ENCODE data around the gene POTEF.
"Not testable (repeated sequence)": the region's sequence is repeated elsewhere in the genome, so short reads cannot be mapped to it uniquely, and the experiment has no call there.

POTEF gene

GRCh38 chr2:130127726-130128125, 1.3 kb downstream of the POTEF start:
- DNase-seq (ENCODE audit: low spot score) = not testable (repeated sequence)

DNA sequence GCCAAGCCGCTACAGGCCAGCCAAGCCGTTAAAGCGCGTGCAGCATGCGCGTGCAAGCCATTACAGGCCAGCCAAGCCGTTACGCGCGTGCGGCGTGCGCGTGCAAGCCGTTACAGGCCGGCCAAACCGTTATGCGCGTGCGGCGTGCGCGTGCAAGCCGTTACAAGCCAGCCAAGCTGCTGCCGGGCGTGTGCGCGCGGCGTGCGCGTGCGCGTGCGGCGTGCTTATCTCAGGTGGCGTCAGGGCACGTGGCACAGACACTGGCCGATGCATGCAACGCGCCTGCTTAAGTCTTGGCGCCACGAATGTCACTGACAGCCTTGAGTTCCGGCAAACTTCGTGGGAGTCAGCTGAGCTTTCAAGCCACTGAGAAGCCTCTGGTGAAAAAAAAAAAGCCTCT, 8.1 kb downstream of the POTEF start:
- DNase-seq (ENCODE audit: low spot score) = not testable (repeated sequence)

DNA sequence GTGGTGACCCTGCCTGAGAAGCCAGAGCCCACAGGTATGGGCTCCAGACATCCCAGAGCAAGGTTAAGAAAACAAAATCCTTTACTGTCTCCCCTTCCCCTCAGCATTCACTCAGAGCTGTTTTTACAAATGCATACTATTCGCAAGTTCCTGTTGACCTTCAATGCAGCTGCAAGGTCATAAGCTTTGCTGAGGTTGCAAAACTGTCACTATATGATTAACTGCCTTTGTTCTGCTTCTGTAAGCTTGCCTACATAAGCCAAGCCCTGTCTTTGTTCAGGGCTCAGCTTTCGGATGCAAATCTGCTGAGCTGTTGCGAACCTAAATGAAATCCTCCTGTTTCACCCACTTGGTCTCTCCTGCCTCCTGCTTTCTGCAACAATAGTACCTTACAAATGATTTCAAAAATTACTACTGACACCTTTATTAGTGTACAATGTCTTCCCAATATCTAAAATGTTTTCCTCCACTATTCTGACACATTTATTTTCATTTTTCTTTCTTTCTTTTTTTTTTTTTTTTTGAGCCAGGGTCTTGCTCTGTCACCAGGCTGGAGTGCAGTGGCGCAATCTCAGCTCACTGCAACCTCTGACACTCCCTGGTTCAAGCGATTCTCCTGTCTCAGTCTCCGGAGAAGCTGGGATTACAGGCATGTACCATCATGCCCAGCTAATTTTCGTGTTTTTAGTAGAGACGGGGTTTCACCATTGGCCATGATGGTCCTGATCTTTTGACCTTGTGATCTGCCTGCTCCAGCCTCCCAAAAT, 26.2 kb downstream of the POTEF start:
- not testable (repeated sequence) for DNase-seq (ENCODE audit: low spot score)

- not testable (repeated sequence) for DNase-seq (ENCODE audit: low spot score)
These were observed 66.4 kb downstream of the POTEF start for GRCh38 chr2:130062645-130063044.

DNA sequence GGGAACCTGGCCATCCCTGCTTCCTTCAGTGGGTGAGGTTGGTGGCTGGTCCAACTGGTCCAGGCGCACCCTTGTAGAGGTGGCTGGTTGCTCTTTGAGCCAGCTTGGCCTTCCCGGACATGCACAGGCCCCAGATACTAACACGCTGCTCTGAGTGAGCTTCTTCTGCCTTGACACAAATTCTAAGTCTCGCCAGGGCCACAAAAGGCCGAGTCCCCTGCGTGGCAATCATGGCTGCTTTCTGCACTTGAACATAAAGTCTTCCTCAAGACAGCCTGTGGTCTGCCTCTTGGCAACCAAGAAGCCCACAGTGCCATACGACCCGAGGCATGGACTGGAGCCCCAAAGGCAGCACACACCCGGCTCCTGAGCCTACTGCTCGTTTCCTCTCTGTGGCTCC, 69.0 kb downstream of the POTEF start:
- not testable (repeated sequence) for DNase-seq (ENCODE audit: low spot score)

GRCh38 chr2:130056336-130056735, 72.7 kb downstream of the POTEF start:
- not testable (repeated sequence) for DNase-seq (ENCODE audit: low spot score)

- not testable (repeated sequence) for DNase-seq (ENCODE audit: low spot score)
These were observed 75.7 kb downstream of the POTEF start for GRCh38 chr2:130053217-130053911.

- DNase-seq (ENCODE audit: low spot score) = not testable (repeated sequence)
These were observed 76.6 kb downstream of the POTEF start for GRCh38 chr2:130052376-130052775.

DNA sequence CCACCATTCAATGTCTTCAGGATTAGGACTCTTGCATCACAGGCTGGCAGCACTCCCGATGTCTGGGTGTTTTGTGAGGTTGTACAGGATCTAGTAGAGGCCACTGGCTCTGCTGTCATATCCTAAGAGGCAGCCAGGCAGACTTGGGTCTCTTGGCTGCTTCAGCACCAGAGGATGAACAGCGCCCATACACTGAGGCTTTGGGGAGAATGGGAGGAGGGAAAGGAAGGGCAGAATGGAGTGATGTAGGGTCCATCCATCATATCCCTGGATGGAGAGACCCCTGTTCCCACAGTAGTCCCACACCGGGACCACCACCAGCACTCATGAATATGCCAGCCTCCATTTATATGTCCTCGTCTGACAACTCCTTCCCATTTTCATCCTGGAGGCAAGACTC, 80.6 kb downstream of the POTEF start:
- DNase-seq (ENCODE audit: low spot score) = not testable (repeated sequence)

DNA sequence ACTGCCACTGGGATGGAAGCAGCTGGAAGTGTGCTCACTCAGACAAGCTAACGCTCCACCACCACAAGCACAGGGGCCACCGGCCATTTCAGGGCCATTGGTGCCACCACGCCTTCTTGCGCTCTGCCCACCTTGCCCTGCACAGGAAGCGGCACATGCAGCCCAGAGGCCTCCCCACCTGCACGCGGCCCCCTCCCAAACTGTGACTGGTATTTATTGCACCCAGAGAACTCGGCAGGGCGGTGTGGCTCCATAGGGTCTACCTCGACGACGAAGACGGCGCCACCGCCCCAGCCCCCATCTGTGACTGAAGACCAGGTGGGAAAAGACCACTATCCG, 90.8 kb downstream of the POTEF start:
- not testable (repeated sequence) for DNase-seq (ENCODE audit: low spot score)

- not testable (repeated sequence) for DNase-seq (ENCODE audit: low spot score)
These were observed 103.1 kb downstream of the POTEF start for GRCh38 chr2:130025931-130026330.
